ENCODE results near the gene SPATA31C2. TPM values are rescaled to one million over a fixed set of nuclear protein-coding genes. Genes with fewer than 3 reads are reported as not detected.

The SPATA31C2 gene
- total and polyA plus RNA-seq, 2 donors (not counting 1 experiment from before 2014, with no cell fraction given) = not detected

DNA sequence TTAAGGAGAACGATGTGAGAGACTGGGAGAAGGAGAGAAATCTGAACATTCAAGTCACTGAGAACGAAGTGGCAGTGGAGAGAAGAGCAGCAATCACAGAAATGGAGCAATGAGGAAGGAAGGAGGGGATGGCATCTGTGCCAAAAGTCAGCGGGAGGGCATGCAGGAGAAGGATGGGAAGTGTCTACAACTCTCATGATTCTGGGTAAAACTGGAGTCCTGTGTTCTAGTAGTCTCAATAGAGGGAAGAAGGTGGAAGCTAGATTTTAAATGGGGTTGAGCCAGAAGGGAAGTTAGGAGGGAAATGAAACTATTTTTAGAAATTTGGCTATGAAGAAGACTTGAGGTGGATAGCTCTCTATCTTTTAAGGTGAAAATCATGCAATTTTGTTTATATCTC, 39.1 kb upstream of the SPATA31C2 start:
- Histone ChIP-seq H4K20me1 (ENCODE audit: control insufficient read depth, extremely low read depth, insufficient read depth, low read length) (no peaks in the 10 kb centered on the region), H3K36me3 (ENCODE audit: control insufficient read depth, insufficient read depth, low read length) (no peaks in the 10 kb centered on the region), H3K79me2 (ENCODE audit: control insufficient read depth, insufficient read depth, low read length) (no peaks in the 10 kb centered on the region), H3K9ac (ENCODE audit: insufficient read depth, low read length) (no peak overlapping the region), H3K9me3 (ENCODE audit: control insufficient read depth, insufficient read depth, low read depth, low read length) (no peaks in the 10 kb centered on the region), H3K4me1 (ENCODE audit: control insufficient read depth, extremely low read depth, insufficient read depth, low read length) (no peaks in the 10 kb centered on the region), H2AFZ (ENCODE audit: low read length) (no peak overlapping the region), H3K4me2 (ENCODE audit: extremely low read depth, insufficient read depth, low read length) (no peak overlapping the region), H3K27me3 (ENCODE audit: control insufficient read depth, insufficient read depth, low read length) (no peaks in the 10 kb centered on the region), H3K27ac (ENCODE audit: insufficient read depth, low read length) (no peak overlapping the region), H3K4me3 (replicated peaks in 1 of 4; ENCODE audit: control extremely low read depth in 1 of 4, insufficient read depth in 1 of 4, low read depth in 3 of 4, low read length in 4 of 4) (no peak overlapping the region)
- no peak for TF ChIP-seq EZH2 (IDR thresholded peaks at IDR 0.05; ENCODE audit: low read length, missing control alignments)
- TF ChIP-seq, protein P1, sequence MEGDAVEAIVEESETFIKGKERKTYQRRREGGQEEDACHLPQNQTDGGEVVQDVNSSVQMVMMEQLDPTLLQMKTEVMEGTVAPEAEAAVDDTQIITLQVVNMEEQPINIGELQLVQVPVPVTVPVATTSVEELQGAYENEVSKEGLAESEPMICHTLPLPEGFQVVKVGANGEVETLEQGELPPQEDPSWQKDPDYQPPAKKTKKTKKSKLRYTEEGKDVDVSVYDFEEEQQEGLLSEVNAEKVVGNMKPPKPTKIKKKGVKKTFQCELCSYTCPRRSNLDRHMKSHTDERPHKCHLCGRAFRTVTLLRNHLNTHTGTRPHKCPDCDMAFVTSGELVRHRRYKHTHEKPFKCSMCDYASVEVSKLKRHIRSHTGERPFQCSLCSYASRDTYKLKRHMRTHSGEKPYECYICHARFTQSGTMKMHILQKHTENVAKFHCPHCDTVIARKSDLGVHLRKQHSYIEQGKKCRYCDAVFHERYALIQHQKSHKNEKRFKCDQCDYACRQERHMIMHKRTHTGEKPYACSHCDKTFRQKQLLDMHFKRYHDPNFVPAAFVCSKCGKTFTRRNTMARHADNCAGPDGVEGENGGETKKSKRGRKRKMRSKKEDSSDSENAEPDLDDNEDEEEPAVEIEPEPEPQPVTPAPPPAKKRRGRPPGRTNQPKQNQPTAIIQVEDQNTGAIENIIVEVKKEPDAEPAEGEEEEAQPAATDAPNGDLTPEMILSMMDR (conservative IDR thresholded peaks at IDR 0.05 in 1 of 2, IDR thresholded peaks at IDR 0.05 in 1 of 2; ENCODE audit: low read depth in 1 of 2, low read length in 2 of 2) = no peak
- DNase-seq (ENCODE audit: low read depth in 2 of 2) = no peak

DNA sequence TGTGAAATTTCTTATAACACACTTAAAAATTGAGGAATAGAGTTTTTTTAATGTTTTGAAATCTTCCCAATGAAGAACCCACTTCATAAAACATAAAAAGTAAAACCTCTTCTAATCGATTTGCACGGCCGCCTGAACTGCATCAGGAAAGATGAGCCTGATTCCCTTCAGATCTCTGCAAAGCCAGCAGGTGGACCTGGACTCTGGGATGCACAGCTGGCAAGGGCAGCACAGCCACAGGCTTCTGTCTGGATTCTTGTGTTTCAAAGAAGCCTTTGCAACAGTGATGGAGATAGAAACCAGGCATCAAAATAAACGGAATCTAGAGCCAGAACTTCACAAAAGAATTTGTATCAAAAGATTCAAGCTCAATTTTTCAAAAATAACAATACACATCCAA, 36.0 kb upstream of the SPATA31C2 start:
- no peak overlapping the region for H3K4me2 ChIP-seq (ENCODE audit: extremely low read depth, insufficient read depth, low read length)
- H4K20me1 ChIP-seq (ENCODE audit: control insufficient read depth, extremely low read depth, insufficient read depth, low read length) = no peaks in the 10 kb centered on the region
- H3K4me3 ChIP-seq (replicated peaks in 1 of 4; ENCODE audit: control extremely low read depth in 1 of 4, insufficient read depth in 1 of 4, low read depth in 3 of 4, low read length in 4 of 4) = no peak overlapping the region
- no peaks in the 10 kb centered on the region for H3K4me1 ChIP-seq (ENCODE audit: control insufficient read depth, extremely low read depth, insufficient read depth, low read length)
- no peak overlapping the region for H2AFZ ChIP-seq (ENCODE audit: low read length)
- H3K9me3 ChIP-seq (ENCODE audit: control insufficient read depth, insufficient read depth, low read depth, low read length) = no peaks in the 10 kb centered on the region
- H3K36me3 ChIP-seq (ENCODE audit: control insufficient read depth, insufficient read depth, low read length) = no peaks in the 10 kb centered on the region
- H3K9ac ChIP-seq (ENCODE audit: insufficient read depth, low read length) = no peak overlapping the region
- TF ChIP-seq, protein P1 (conservative IDR thresholded peaks at IDR 0.05 in 1 of 2, IDR thresholded peaks at IDR 0.05 in 1 of 2; ENCODE audit: low read depth in 1 of 2, low read length in 2 of 2) = no peak
- no peak for TF ChIP-seq EZH2 (IDR thresholded peaks at IDR 0.05; ENCODE audit: low read length, missing control alignments)
- DNase-seq (ENCODE audit: low read depth in 2 of 2) = no peak
- no peaks in the 10 kb centered on the region for H3K79me2 ChIP-seq (ENCODE audit: control insufficient read depth, insufficient read depth, low read length)
- H3K27me3 ChIP-seq (ENCODE audit: control insufficient read depth, insufficient read depth, low read length) = no peaks in the 10 kb centered on the region
- no peak overlapping the region for H3K27ac ChIP-seq (ENCODE audit: insufficient read depth, low read length)

DNA sequence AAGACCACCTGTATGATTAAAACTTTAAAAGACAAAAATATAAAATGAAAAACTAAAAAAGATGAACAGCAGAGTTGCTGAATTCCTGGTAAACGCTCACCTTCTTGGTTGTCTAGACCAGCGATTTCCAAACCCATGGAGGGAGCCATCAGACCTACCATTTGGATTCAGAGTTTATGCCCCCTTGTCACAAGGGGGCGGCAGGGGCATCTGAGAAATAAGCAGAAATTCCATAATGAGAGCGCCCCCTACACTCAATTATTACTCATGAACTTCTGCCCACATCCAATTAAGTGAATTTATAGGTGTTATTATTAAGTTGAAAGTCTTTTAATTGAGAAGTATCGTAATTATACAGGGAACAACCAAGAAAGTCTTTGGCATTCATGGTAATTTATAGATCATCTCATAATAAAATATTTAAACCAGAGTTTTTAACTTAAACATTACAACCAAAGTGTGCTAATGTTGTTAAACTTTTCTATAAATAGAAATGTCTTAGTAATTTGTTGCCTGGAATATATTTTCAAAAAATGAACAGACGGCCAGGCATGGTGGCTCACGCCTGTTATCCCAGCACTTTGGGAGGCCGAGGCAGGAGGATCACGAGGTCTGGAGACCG, 35.2 kb upstream of the SPATA31C2 start:
- H3K36me3 ChIP-seq (ENCODE audit: control insufficient read depth, insufficient read depth, low read length) = no peaks in the 10 kb centered on the region
- DNase-seq (ENCODE audit: low read depth in 2 of 2) = peak; percentile 72 to 80
- no peaks in the 10 kb centered on the region for H3K9me3 ChIP-seq (ENCODE audit: control insufficient read depth, insufficient read depth, low read depth, low read length)
- H3K79me2 ChIP-seq (ENCODE audit: control insufficient read depth, insufficient read depth, low read length) = no peaks in the 10 kb centered on the region
- no peak overlapping the region for H3K27ac ChIP-seq (ENCODE audit: insufficient read depth, low read length)
- H3K27me3 ChIP-seq (ENCODE audit: control insufficient read depth, insufficient read depth, low read length) = no peaks in the 10 kb centered on the region
- no peaks in the 10 kb centered on the region for H4K20me1 ChIP-seq (ENCODE audit: control insufficient read depth, extremely low read depth, insufficient read depth, low read length)
- H3K4me1 ChIP-seq (ENCODE audit: control insufficient read depth, extremely low read depth, insufficient read depth, low read length) = no peaks in the 10 kb centered on the region
- no peak overlapping the region for H3K9ac ChIP-seq (ENCODE audit: insufficient read depth, low read length)
- no peak overlapping the region for H3K4me2 ChIP-seq (ENCODE audit: extremely low read depth, insufficient read depth, low read length)
- no peak for TF ChIP-seq EZH2 (IDR thresholded peaks at IDR 0.05; ENCODE audit: low read length, missing control alignments)
- TF ChIP-seq, protein P1 (conservative IDR thresholded peaks at IDR 0.05 in 1 of 2, IDR thresholded peaks at IDR 0.05 in 1 of 2; ENCODE audit: low read depth in 1 of 2, low read length in 2 of 2) = peak; percentile 61 to 69
- H3K4me3 ChIP-seq (replicated peaks in 1 of 4; ENCODE audit: control extremely low read depth in 1 of 4, insufficient read depth in 1 of 4, low read depth in 3 of 4, low read length in 4 of 4) = no peak overlapping the region
- no peak overlapping the region for H2AFZ ChIP-seq (ENCODE audit: low read length)
